Measurements from ENCODE around the gene TMEM53. TPM values are rescaled to one million over a fixed set of nuclear protein-coding genes. Genes with fewer than 3 reads are reported as not detected.

Gene TMEM53
- total RNA-seq, 1 experiment from 2014 or later: 6.2 TPM

DNA sequence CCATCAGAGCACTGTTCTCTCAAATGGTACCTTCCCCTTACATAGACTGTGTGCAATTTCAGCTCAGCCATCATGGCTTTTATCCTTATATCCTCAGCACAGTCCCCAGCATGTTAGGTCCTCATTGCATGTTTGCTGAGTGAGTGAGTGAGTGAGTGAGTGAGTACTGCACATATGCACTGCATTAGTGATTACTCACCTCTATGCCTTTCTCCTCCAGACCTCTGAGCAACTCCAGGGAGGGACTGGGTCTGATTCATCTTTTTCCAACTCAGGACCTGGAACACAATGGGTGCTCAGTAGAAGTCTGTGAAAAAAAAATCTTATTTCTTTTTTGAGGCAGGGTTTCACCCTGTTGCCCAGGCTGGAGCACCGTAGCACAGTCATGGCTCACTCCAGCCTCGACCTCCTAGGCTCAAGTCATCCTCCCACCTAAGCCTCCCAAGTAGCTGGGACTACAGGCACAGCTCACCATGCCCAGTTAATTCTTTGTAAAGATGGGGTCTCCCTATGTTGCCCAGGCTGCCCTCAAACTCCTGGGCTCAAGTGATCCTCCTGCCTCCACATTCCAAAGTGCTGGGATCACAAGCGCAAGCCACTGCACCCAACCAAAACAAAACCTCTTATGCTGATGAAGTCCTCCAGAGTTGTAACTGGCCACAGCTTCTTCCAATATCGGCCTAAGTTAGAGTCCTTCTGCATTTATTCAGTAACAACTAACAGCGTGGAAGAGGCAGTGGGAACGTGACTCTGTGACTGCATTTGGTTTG, 33.0 kb upstream of the TMEM53 start:
- Histone ChIP-seq H2BK120ac (ENCODE audit: low read depth, low read length, poor library complexity, severe bottlenecking) (no peak overlapping the region), H3K4ac (ENCODE audit: low read depth, low read length) (no peak overlapping the region), H3K56ac (ENCODE audit: insufficient read length, low read depth, low read length) (no peak overlapping the region), H3T11ph (ENCODE audit: low read length) (no peak overlapping the region), H4K91ac (ENCODE audit: insufficient read length, low read depth, low read length) (no peak overlapping the region), H2BK20ac (ENCODE audit: low read depth, low read length, poor library complexity, severe bottlenecking) (no peak overlapping the region), H4K8ac (replicated peaks; ENCODE audit: insufficient read length, low read depth, low read length) (no peak overlapping the region), H3K4me2 (ENCODE audit: insufficient read depth, insufficient read length, low read length) (no peak overlapping the region), H2BK15ac (ENCODE audit: low read depth, low read length) (no peak overlapping the region), H3K27me3 (ENCODE audit: insufficient read depth, low read length) (no peaks in the 10 kb centered on the region), H2AFZ (ENCODE audit: low read length) (no peak overlapping the region), H3K23me2 (ENCODE audit: insufficient read length, low read depth, low read length, poor library complexity, severe bottlenecking) (no peaks in the 10 kb centered on the region), H2AK5ac (ENCODE audit: insufficient read length, low read length) (no peak overlapping the region), H3K79me1 (ENCODE audit: insufficient read depth, low read depth, low read length, poor library complexity, severe bottlenecking) (no peaks in the 10 kb centered on the region), H3K4me1 (ENCODE audit: insufficient read depth, low read length) (no peaks in the 10 kb centered on the region), H3K14ac (ENCODE audit: insufficient read depth, low read length) (no peak overlapping the region), H3K27ac (ENCODE audit: insufficient read length, low read depth, low read length) (no peak overlapping the region), H3K23ac (ENCODE audit: insufficient read length, low read depth, low read length) (no peak overlapping the region), H2BK5ac (ENCODE audit: insufficient read length, low read length) (no peak overlapping the region), H3K9me3 (ENCODE audit: control insufficient read depth, low read depth, low read length) (no peaks in the 10 kb centered on the region), H2BK12ac (ENCODE audit: insufficient read length, low read depth, low read length) (no peak overlapping the region), H4K5ac (ENCODE audit: insufficient read length, low read depth, low read length) (no peak overlapping the region), H4K20me1 (ENCODE audit: control insufficient read depth, insufficient read depth, insufficient read length) (no peaks in the 10 kb centered on the region), H3K18ac (ENCODE audit: insufficient read length, low read depth, low read length) (no peak overlapping the region), H3K9ac (ENCODE audit: extremely low read depth, insufficient read length, low read length) (no peak overlapping the region), H3K79me2 (ENCODE audit: insufficient read depth, low read length) (no peaks in the 10 kb centered on the region)
- TF ChIP-seq, protein P1, sequence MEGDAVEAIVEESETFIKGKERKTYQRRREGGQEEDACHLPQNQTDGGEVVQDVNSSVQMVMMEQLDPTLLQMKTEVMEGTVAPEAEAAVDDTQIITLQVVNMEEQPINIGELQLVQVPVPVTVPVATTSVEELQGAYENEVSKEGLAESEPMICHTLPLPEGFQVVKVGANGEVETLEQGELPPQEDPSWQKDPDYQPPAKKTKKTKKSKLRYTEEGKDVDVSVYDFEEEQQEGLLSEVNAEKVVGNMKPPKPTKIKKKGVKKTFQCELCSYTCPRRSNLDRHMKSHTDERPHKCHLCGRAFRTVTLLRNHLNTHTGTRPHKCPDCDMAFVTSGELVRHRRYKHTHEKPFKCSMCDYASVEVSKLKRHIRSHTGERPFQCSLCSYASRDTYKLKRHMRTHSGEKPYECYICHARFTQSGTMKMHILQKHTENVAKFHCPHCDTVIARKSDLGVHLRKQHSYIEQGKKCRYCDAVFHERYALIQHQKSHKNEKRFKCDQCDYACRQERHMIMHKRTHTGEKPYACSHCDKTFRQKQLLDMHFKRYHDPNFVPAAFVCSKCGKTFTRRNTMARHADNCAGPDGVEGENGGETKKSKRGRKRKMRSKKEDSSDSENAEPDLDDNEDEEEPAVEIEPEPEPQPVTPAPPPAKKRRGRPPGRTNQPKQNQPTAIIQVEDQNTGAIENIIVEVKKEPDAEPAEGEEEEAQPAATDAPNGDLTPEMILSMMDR (conservative IDR thresholded peaks at IDR 0.05): no peak
- H3K27me3 Mint-ChIP-seq (ENCODE audit: low read depth): peaks cover 2% of the 10 kb centered on the region; the same call in 1 of the 2 replicates
- peaks cover 0 to 12% (median 0%) of the 10 kb centered on the region in 3 experiments; a peak in 4 of 7 replicates for H3K36me3 Mint-ChIP-seq (ENCODE audit: insufficient read depth in 1 of 3, low read depth in 3 of 3)
- peaks cover 11 to 14% of the 10 kb centered on the region in 2 experiments for H3K9me3 Mint-ChIP-seq
- H3K4me3 Mint-ChIP-seq: no peak overlapping the region
- H3K27ac Mint-ChIP-seq: no peak overlapping the region
- H3K4me1 Mint-ChIP-seq: peaks cover 17% of the 10 kb centered on the region in 2 experiments
- WGBS (ENCODE audit: extremely low coverage, insufficient read length, low lambda C conversion rate): no CpG with 5 or more reads among the region's 6 CpGs
- no peak for DNase-seq
